GM12878 (cell line): ENCODE results near the gene ADD1. TPM values are rescaled to one million over a fixed set of nuclear protein-coding genes. Genes with fewer than 3 reads are reported as not detected.

Experiments used
- ATAC-seq: fragments of 200-7000 bp; cut with Tn5 transposase; 3 replicates; pipeline ENCODE4 v1.9.1; 2020; ENCODE audit warnings: mild to moderate bottlenecking, moderate library complexity
- BruUV-seq: library from RNA; stranded (reverse); fragments of 400-500 nt; replicated peaks from 2 replicates; lab custom pipeline; 2021; lab: Mats Ljungman, UMichigan
- CTCF ChIA-PET: fragments of 300-600 bp; sonication (Branson Sonifier 250); formaldehyde crosslinking; extraction: SDS; loops from one replicate; lab custom pipeline; 2021; ENCODE audit warnings: inconsistent platforms; lab: Yijun Ruan, JAX
- POLR2A ChIA-PET: fragments of 350-600 bp; formaldehyde crosslinking; extraction: SDS; loops from one replicate; lab custom pipeline; 2021; ENCODE audit warnings: inconsistent platforms; lab: Charles Lee
- RAD21 ChIA-PET: fragments of 300-600 bp; sonication (Branson Sonifier 250); formaldehyde crosslinking; loops from one replicate; lab custom pipeline; 2023; ENCODE audit warnings: antibody characterized with exemption; ENCODE audit not compliant: unreplicated experiment; lab: Charles Lee
- SMC1A ChIA-PET: fragments of 300-600 bp; sonication (Branson Sonifier 250); formaldehyde crosslinking; loops from one replicate; lab custom pipeline; 2023; ENCODE audit not compliant: unreplicated experiment, uncharacterized antibody; lab: Charles Lee
- DNase-seq: peaks from one replicate; pipeline ENCODE4 v3.0.0-alpha.2; 2011; ENCODE audit warnings: low read depth, low spot score
- FAIRE-seq: peaks from 3 replicates; lab custom pipeline; 2011; peaks lifted over from hg19 to GRCh38; lab: Jason Lieb, UNC
- H2AFZ ChIP-seq: 2 replicates; pipeline ENCODE4 v1.6.0; 2011; ENCODE audit warnings: low read depth, low read length, control low read depth; ENCODE audit not compliant: control insufficient read depth
- H3K27ac ChIP-seq: 2 replicates; pipeline ENCODE4 v1.5.1; 2011; ENCODE audit warnings: control low read depth; ENCODE audit not compliant: control insufficient read depth, insufficient read depth
- H3K27me3 ChIP-seq, 2 experiments: replicated peaks in 1 of 2; 2 replicates each; pipeline versions ENCODE4 v1.6.0 to v1.6.1; 2011; ENCODE audit warnings: low read length in 1 of 2; ENCODE audit not compliant: control insufficient read depth in 2 of 2, insufficient read depth in 2 of 2
- H3K36me3 ChIP-seq, 2 experiments: 2 replicates each; pipeline ENCODE4 v1.5.1; 2011; ENCODE audit warnings: low read length in 1 of 2; ENCODE audit not compliant: control insufficient read depth in 2 of 2, insufficient read depth in 2 of 2
- H3K4me1 ChIP-seq: 2 replicates; pipeline ENCODE4 v1.6.1; 2011; ENCODE audit warnings: mild to moderate bottlenecking, low read length, moderate library complexity, mixed read lengths; ENCODE audit not compliant: control insufficient read depth, insufficient read depth
- H3K4me2 ChIP-seq: 2 replicates; pipeline ENCODE4 v1.6.0; 2011; ENCODE audit warnings: control low read depth; ENCODE audit not compliant: control insufficient read depth, insufficient read depth
- H3K4me3 ChIP-seq: fragments of 200-600 bp; sonication (generic); 2 replicates; pipeline ENCODE4 v1.5.1; 2016
- H3K79me2 ChIP-seq: 2 replicates; pipeline ENCODE4 v1.6.0; 2011; ENCODE audit warnings: low read length; ENCODE audit not compliant: control insufficient read depth, insufficient read depth
- H3K9ac ChIP-seq: 2 replicates; pipeline ENCODE4 v1.8.0; 2011; ENCODE audit warnings: low read length, control low read depth, mixed read lengths; ENCODE audit not compliant: control insufficient read depth, insufficient read depth
- H3K9me3 ChIP-seq: replicated peaks from 3 replicates; pipeline ENCODE4 v1.5.1; 2011; ENCODE audit warnings: mild to moderate bottlenecking, low read length; ENCODE audit not compliant: control insufficient read depth, insufficient read depth
- H4K20me1 ChIP-seq: 2 replicates; pipeline ENCODE4 v1.6.0; 2011; ENCODE audit not compliant: control insufficient read depth, insufficient read depth
- BRCA1 ChIP-seq: IDR thresholded peaks from 2 replicates; pipeline ENCODE4 v1.6.1; 2011; ENCODE audit warnings: low read depth, low read length, improper control_type of control experiment
- KDM1A ChIP-seq: fragments of 200-600 bp; sonication (generic); IDR thresholded peaks from 2 replicates; pipeline ENCODE4 v1.6.1; 2016; ENCODE audit warnings: borderline replicate concordance
- MTA3 ChIP-seq: IDR thresholded peaks from 2 replicates; pipeline ENCODE4 v1.6.1; 2012; ENCODE audit warnings: low read length, inconsistent platforms, borderline replicate concordance
- SMAD5 ChIP-seq: IDR thresholded peaks from 2 replicates; pipeline ENCODE4 v1.6.1; 2016; ENCODE audit warnings: antibody characterized with exemption, low read depth
- TAF1 ChIP-seq: IDR thresholded peaks from 2 replicates; pipeline ENCODE4 v1.6.1; 2011; ENCODE audit warnings: mild to moderate bottlenecking, low read depth, low read length, borderline replicate concordance
- WGBS: methylation state at CpG from one replicate; pipeline ENCODE4 v1.1.6; 2016; ENCODE audit warnings: low lambda C conversion rate; ENCODE audit not compliant: insufficient replicate concordance, insufficient coverage; ENCODE audit errors: missing lambda C conversion rate; 5-methylcytosine and 5-hydroxymethylcytosine counted together
- in situ Hi-C: fragments of 300-500 bp; cut with MboI; formaldehyde crosslinking; loops from 9 replicates; pipeline ENCODE4 v1.14.3; 2018; ENCODE audit warnings: mixed read lengths
- intact Hi-C: fragments of 100-400 bp; cut with micrococcal nuclease; formaldehyde crosslinking; loops from one replicate; pipeline ENCODE4 v1.14.2; 2022; ENCODE audit not compliant: unreplicated experiment
- polyA plus RNA-seq, 11 experiments: library from polyadenylated mRNA; depleted of rRNA in 4 of 11; unstranded in 6 of 11; stranded (reverse) in 5 of 11; fragments of >200 nt; fragmentation: Nextera tagmentation in 4 of 11; fragmentation: Illumina TruSeq in 1 of 11; extraction: Ambion mirVana in 4 of 11; extraction: Trizol in 1 of 11; gene quantifications; 1 replicate in 1 of 11; 2 replicates in 10 of 11; pipeline versions ENCODE4 v1.2.1 to v1.2.3, GENCODE V29; 2011 to 2016; ENCODE audit warnings: inconsistent platforms in 2 of 11, missing spikeins in 2 of 11, low read depth in 1 of 11
- total RNA-seq, 4 experiments: library from RNA; depleted of rRNA in 3 of 4; stranded (reverse); fragments of >200 nt in 3 of 4; fragmentation: Illumina TruSeq in 1 of 4; extraction: Trizol in 1 of 4; gene quantifications; 2 replicates each; pipeline versions ENCODE4 v1.2.1 to v1.2.3, GENCODE V29; 2013 to 2021
- TF ChIP-seq, protein P1 (sequence below): fragments of 450-650 bp; IDR thresholded peaks from 2 replicates; pipeline ENCODE4 v1.6.1; 2017; ENCODE audit warnings: mild to moderate bottlenecking, moderate library complexity
- TF ChIP-seq, protein P2 (sequence below): IDR thresholded peaks from 2 replicates; pipeline ENCODE4 v1.6.1; 2012; ENCODE audit warnings: low read depth, low read length, improper control_type of control experiment
- TF ChIP-seq, protein P3 (sequence below): IDR thresholded peaks from 2 replicates; pipeline ENCODE4 v1.6.1; 2011; ENCODE audit warnings: borderline replicate concordance, low read depth, mild to moderate bottlenecking, moderate library complexity, low read length; ENCODE audit not compliant: insufficient read depth, poor library complexity, severe bottlenecking

Gene ADD1
- total and polyA plus RNA-seq, 10 of the 15 experiments (the other 5 are each of a cell fraction or from before 2014, with no cell fraction given), result 21.6 to 182 (median 105) TPM

DNA sequence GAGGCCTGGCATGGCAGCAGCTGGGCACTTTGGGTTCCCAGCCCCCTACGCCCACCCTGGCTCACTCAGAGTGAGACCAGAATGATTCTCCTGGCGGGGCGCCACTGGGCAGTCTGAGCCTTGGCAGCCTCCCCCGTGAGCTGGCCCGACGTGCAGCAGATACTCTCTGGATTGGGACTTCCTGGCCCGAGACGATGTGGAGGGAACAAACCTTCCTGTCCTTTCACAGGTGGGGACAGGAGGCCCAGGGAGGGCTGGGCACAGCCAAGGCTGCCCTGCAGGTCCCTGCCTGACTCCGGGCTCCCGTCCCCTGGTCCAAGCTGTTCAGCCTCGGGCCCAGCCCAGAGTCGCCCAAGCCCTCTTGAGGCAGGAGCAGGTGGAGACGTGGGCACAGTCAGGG, 17.9 kb upstream of the ADD1 start:
- DNase-seq (no peak), ATAC-seq (no peak), FAIRE-seq (no peak)
- TF ChIP-seq SMAD5 (no peak), KDM1A (no peak), TAF1 (no peak), BRCA1 (no peak), MTA3 (no peak)
- TF ChIP-seq, protein P1, sequence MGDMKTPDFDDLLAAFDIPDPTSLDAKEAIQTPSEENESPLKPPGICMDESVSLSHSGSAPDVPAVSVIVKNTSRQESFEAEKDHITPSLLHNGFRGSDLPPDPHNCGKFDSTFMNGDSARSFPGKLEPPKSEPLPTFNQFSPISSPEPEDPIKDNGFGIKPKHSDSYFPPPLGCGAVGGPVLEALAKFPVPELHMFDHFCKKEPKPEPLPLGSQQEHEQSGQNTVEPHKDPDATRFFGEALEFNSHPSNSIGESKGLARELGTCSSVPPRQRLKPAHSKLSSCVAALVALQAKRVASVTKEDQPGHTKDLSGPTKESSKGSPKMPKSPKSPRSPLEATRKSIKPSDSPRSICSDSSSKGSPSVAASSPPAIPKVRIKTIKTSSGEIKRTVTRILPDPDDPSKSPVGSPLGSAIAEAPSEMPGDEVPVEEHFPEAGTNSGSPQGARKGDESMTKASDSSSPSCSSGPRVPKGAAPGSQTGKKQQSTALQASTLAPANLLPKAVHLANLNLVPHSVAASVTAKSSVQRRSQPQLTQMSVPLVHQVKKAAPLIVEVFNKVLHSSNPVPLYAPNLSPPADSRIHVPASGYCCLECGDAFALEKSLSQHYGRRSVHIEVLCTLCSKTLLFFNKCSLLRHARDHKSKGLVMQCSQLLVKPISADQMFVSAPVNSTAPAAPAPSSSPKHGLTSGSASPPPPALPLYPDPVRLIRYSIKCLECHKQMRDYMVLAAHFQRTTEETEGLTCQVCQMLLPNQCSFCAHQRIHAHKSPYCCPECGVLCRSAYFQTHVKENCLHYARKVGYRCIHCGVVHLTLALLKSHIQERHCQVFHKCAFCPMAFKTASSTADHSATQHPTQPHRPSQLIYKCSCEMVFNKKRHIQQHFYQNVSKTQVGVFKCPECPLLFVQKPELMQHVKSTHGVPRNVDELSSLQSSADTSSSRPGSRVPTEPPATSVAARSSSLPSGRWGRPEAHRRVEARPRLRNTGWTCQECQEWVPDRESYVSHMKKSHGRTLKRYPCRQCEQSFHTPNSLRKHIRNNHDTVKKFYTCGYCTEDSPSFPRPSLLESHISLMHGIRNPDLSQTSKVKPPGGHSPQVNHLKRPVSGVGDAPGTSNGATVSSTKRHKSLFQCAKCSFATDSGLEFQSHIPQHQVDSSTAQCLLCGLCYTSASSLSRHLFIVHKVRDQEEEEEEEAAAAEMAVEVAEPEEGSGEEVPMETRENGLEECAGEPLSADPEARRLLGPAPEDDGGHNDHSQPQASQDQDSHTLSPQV, result no peak
- TF ChIP-seq, protein P2, sequence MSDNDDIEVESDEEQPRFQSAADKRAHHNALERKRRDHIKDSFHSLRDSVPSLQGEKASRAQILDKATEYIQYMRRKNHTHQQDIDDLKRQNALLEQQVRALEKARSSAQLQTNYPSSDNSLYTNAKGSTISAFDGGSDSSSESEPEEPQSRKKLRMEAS, result no peak
- TF ChIP-seq, protein P3, sequence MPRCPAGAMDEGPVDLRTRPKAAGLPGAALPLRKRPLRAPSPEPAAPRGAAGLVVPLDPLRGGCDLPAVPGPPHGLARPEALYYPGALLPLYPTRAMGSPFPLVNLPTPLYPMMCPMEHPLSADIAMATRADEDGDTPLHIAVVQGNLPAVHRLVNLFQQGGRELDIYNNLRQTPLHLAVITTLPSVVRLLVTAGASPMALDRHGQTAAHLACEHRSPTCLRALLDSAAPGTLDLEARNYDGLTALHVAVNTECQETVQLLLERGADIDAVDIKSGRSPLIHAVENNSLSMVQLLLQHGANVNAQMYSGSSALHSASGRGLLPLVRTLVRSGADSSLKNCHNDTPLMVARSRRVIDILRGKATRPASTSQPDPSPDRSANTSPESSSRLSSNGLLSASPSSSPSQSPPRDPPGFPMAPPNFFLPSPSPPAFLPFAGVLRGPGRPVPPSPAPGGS, result no peak
- no peaks in the 10 kb centered on the region for H3K79me2 ChIP-seq
- intact Hi-C loops, result no loop called here
- H3K4me3 ChIP-seq, result no peak overlapping the region
- peaks cover 0 to 45% of the 10 kb centered on the region in 2 experiments; a peak in 3 of 4 replicates for H3K36me3 ChIP-seq
- no peaks in the 10 kb centered on the region for H3K27me3 ChIP-seq
- H3K4me2 ChIP-seq, result no peak overlapping the region
- BruUV-seq, result no TSS peak
- CTCF ChIA-PET, result no interaction called here
- POLR2A ChIA-PET, result no interaction called here
- H3K4me1 ChIP-seq, result no peaks in the 10 kb centered on the region
- RAD21 ChIA-PET, result no interaction called here
- no peaks in the 10 kb centered on the region for H4K20me1 ChIP-seq
- no peak overlapping the region for H3K27ac ChIP-seq
- no peak overlapping the region for H2AFZ ChIP-seq
- SMC1A ChIA-PET, result no interaction called here
- in situ Hi-C loops, result no loop called here
- H3K9ac ChIP-seq, result no peak overlapping the region
- WGBS, result 95% methylated on average over 13 of the region's 13 CpGs
- H3K9me3 ChIP-seq, result no peaks in the 10 kb centered on the region
